Measurements from ENCODE around the gene COPA. TPM values are rescaled to one million over a fixed set of nuclear protein-coding genes. Genes with fewer than 3 reads are reported as not detected.

The COPA gene
- total RNA-seq, 1 donor from 2014 or later: 281 TPM

DNA sequence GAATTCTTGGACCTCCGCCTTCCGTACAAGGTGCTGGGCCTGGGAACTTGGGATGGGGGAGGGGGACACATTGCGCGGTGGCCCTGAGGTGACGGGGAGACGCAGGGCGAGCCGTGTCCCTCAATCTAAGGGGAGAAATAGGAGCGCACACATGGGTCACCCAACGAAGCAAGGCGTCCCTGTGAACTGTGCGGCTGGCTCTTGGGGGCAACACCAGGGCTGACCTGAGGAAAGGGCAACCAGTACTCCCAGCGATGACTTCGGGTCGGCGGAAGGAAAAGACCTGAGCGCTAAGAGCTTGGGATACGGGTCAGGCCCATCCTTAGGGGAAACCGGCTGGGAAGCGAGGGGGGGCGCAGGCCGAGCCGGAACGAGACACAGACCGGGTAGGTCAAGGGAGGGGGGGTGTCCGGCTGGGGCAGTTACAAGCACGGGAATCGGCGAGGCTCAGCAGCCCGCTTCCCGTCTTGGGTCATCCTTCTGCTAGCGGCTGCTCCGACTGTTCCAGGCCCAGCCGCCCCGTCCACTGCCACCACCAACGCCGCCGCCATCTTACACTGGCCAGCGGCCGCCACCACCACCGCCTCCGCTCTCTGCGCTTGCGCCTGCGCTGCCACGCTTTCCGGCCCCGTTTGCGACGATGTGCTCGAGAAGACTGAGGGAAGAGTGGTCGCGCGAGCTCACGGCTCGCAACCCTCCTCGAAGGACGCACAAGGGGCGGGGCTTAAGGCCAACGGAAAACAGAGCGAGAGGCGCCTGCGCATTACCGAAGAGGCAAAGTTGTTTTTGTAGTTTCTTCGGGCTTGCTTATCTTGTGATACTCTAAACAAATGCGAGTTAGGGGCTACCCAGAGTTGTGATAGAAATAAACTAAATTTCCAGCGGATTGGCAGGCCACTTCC lies 80.9 kb downstream of the COPA start, which contains the start of gene DCAF8:
DCAF8 (minus strand) TSS at position 657 of the 902 bp plus-strand sequence. CDS start 18,541 bp downstream, outside the sequence.
- H3K27ac Mint-ChIP-seq (ENCODE audit: unreplicated experiment): peak within 1 kb of the TSS; percentile 100
- Histone ChIP-seq H3K9me3 (ENCODE audit: insufficient read depth, low read depth, low read length) (no peaks in the 10 kb centered on the region), H3K9ac (ENCODE audit: low read length) (peak within 1 kb of the TSS; percentile 99), H2AFZ (ENCODE audit: low read depth, low read length) (peak within 1 kb of the TSS; percentile 89), H3K27me3 (ENCODE audit: insufficient read depth, low read length) (no peaks in the 10 kb centered on the region), H3K4me3 (ENCODE audit: insufficient read depth, low read depth, low read length) (peak within 1 kb of the TSS; percentile 92), H3K36me3 (ENCODE audit: insufficient read depth, low read length) (no peaks in the 10 kb centered on the region), H3K4me1 (ENCODE audit: insufficient read depth, low read length) (peaks cover 16% of the 10 kb centered on the region), H4K20me1 (ENCODE audit: insufficient read depth, low read length) (peaks cover 34% of the 10 kb centered on the region), H3K79me2 (ENCODE audit: insufficient read depth, low read length) (peaks cover 39% of the 10 kb centered on the region), H3K4me2 (ENCODE audit: low read length) (peak within 1 kb of the TSS; percentile 93), H3K27ac (ENCODE audit: low read depth, low read length) (peak within 1 kb of the TSS; percentile 99)
- H3K4me3 Mint-ChIP-seq (ENCODE audit: unreplicated experiment): peak within 1 kb of the TSS; percentile 100
- no peaks in the 10 kb centered on the region for H3K9me3 Mint-ChIP-seq (ENCODE audit: unreplicated experiment)
- TF ChIP-seq, protein P1, sequence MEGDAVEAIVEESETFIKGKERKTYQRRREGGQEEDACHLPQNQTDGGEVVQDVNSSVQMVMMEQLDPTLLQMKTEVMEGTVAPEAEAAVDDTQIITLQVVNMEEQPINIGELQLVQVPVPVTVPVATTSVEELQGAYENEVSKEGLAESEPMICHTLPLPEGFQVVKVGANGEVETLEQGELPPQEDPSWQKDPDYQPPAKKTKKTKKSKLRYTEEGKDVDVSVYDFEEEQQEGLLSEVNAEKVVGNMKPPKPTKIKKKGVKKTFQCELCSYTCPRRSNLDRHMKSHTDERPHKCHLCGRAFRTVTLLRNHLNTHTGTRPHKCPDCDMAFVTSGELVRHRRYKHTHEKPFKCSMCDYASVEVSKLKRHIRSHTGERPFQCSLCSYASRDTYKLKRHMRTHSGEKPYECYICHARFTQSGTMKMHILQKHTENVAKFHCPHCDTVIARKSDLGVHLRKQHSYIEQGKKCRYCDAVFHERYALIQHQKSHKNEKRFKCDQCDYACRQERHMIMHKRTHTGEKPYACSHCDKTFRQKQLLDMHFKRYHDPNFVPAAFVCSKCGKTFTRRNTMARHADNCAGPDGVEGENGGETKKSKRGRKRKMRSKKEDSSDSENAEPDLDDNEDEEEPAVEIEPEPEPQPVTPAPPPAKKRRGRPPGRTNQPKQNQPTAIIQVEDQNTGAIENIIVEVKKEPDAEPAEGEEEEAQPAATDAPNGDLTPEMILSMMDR (IDR thresholded peaks at IDR 0.05; ENCODE audit: insufficient read depth, low read depth, low read length): no peak
- TF ChIP-seq EZH2 (IDR thresholded peaks at IDR 0.05; ENCODE audit: insufficient read depth, low read length): no peak
- no peaks in the 10 kb centered on the region for H3K36me3 Mint-ChIP-seq (ENCODE audit: low read depth, unreplicated experiment)
- peak; percentile 91 for DNase-seq (ENCODE audit: low read depth)
- FAIRE-seq: no peak
- peaks cover 26% of the 10 kb centered on the region for H3K4me1 Mint-ChIP-seq (ENCODE audit: low read depth, unreplicated experiment)
- peaks cover 2% of the 10 kb centered on the region for H3K27me3 Mint-ChIP-seq (ENCODE audit: low read depth, unreplicated experiment)

DNA sequence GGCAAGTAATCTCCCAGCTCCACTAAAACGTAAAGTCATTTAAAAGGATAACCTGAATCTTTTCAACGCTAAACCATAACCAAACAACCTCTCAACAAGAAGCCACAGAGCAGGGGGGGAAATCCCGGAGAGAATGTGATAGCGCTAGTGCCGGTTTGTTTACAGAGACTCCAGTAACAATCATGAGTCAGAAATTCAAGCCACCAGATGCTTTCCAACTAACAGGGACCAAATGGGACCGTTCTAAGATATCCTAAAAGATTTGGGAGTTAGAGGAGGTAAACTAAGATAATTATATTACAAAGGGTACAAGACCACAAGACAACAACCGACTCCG lies 81.5 kb downstream of the COPA start:
- Histone ChIP-seq H3K4me1 (ENCODE audit: insufficient read depth, low read length) (peaks cover 21% of the 10 kb centered on the region), H3K79me2 (ENCODE audit: insufficient read depth, low read length) (peaks cover 41% of the 10 kb centered on the region), H3K4me2 (ENCODE audit: low read length) (peak overlapping the region; percentile 93), H2AFZ (ENCODE audit: low read depth, low read length) (no peak overlapping the region), H3K9me3 (ENCODE audit: insufficient read depth, low read depth, low read length) (no peaks in the 10 kb centered on the region), H3K27me3 (ENCODE audit: insufficient read depth, low read length) (no peaks in the 10 kb centered on the region), H3K9ac (ENCODE audit: low read length) (peak overlapping the region; percentile 99), H3K27ac (ENCODE audit: low read depth, low read length) (peak overlapping the region; percentile 99), H3K4me3 (ENCODE audit: insufficient read depth, low read depth, low read length) (peak overlapping the region; percentile 92), H3K36me3 (ENCODE audit: insufficient read depth, low read length) (no peaks in the 10 kb centered on the region), H4K20me1 (ENCODE audit: insufficient read depth, low read length) (peaks cover 40% of the 10 kb centered on the region)
- peak; percentile 77 for DNase-seq (ENCODE audit: low read depth)
- Mint-ChIP-seq H3K9me3 (ENCODE audit: unreplicated experiment) (no peaks in the 10 kb centered on the region), H3K27ac (ENCODE audit: unreplicated experiment) (peak overlapping the region; percentile 100), H3K4me3 (ENCODE audit: unreplicated experiment) (peak overlapping the region; percentile 100), H3K36me3 (ENCODE audit: low read depth, unreplicated experiment) (no peaks in the 10 kb centered on the region), H3K27me3 (ENCODE audit: low read depth, unreplicated experiment) (peaks cover 2% of the 10 kb centered on the region), H3K4me1 (ENCODE audit: low read depth, unreplicated experiment) (peaks cover 28% of the 10 kb centered on the region)
- TF ChIP-seq, protein P1 (IDR thresholded peaks at IDR 0.05; ENCODE audit: insufficient read depth, low read depth, low read length): no peak
- no peak for TF ChIP-seq EZH2 (IDR thresholded peaks at IDR 0.05; ENCODE audit: insufficient read depth, low read length)
- no peak for FAIRE-seq
